IMR-90 (cell line): ENCODE data around the gene GALNT16. TPM values are rescaled to one million over a fixed set of nuclear protein-coding genes. Genes with fewer than 3 reads are reported as not detected.

Source experiments
- ATAC-seq: fragments of 200-7000 bp; cut with Tn5 transposase; 2 replicates; pipeline ENCODE4 v1.9.1; 2020; ENCODE audit warnings: low read depth, mild to moderate bottlenecking, moderate library complexity
- BruUV-seq: library from RNA; stranded (reverse); fragments of 400-500 nt; replicated peaks from 2 replicates; lab custom pipeline; 2021; lab: Mats Ljungman, UMichigan
- CTCF ChIA-PET: fragments of 300-600 bp; formaldehyde crosslinking; extraction: SDS; loops from one replicate; lab custom pipeline; 2021; ENCODE audit warnings: antibody characterized with exemption; lab: Yijun Ruan, JAX
- POLR2A ChIA-PET: fragments of 300-600 bp; sonication (Branson Sonifier 250); formaldehyde crosslinking; loops from one replicate; lab custom pipeline; 2022; ENCODE audit warnings: antibody characterized with exemption; ENCODE audit not compliant: unreplicated experiment; lab: Charles Lee
- DNase-seq: peaks from one replicate; pipeline ENCODE4 v3.0.0; 2013
- H2AFZ ChIP-seq: replicated peaks from 2 replicates; pipeline ENCODE3; 2013; ENCODE audit warnings: low read length, mild to moderate bottlenecking; ENCODE audit not compliant: poor library complexity
- H2AK5ac ChIP-seq: 2 replicates; pipeline ENCODE4 v1.6.1; 2013; ENCODE audit warnings: low read depth, low read length, inconsistent platforms
- H2AK9ac ChIP-seq: replicated peaks from 2 replicates; pipeline ENCODE3; 2013; ENCODE audit warnings: mild to moderate bottlenecking, low read depth, low read length, moderate library complexity; ENCODE audit not compliant: poor library complexity
- H2BK120ac ChIP-seq: 2 replicates; pipeline ENCODE4 v1.6.1; 2013; ENCODE audit warnings: low read depth, low read length, inconsistent platforms
- H2BK15ac ChIP-seq: 3 replicates; pipeline ENCODE4 v1.6.1; 2013; ENCODE audit warnings: low read depth, low read length, inconsistent platforms
- H2BK20ac ChIP-seq: 2 replicates; pipeline ENCODE4 v1.6.1; 2013; ENCODE audit warnings: low read depth, mild to moderate bottlenecking, inconsistent platforms, low read length, moderate library complexity
- H2BK5ac ChIP-seq: 2 replicates; pipeline ENCODE4 v1.6.1; 2013; ENCODE audit warnings: mild to moderate bottlenecking, low read depth, low read length, inconsistent platforms; ENCODE audit not compliant: poor library complexity, severe bottlenecking
- H3K14ac ChIP-seq: replicated peaks from 2 replicates; pipeline ENCODE4 v1.6.1; 2013; ENCODE audit warnings: low read depth, low read length, inconsistent platforms
- H3K18ac ChIP-seq: 2 replicates; pipeline ENCODE4 v1.6.1; 2013; ENCODE audit warnings: low read depth, low read length, control low read depth
- H3K23ac ChIP-seq: 2 replicates; pipeline ENCODE4 v1.6.1; 2013; ENCODE audit warnings: low read depth, low read length, inconsistent platforms
- H3K27ac ChIP-seq: 2 replicates; pipeline ENCODE4 v1.5.1; 2013; ENCODE audit warnings: mild to moderate bottlenecking, control low read depth, low read length; ENCODE audit not compliant: insufficient read depth
- H3K27me3 ChIP-seq: 2 replicates; pipeline ENCODE4 v1.6.1; 2013; ENCODE audit warnings: low read length; ENCODE audit not compliant: control insufficient read depth, insufficient read depth
- H3K36me3 ChIP-seq: 2 replicates; pipeline ENCODE4 v1.6.1; 2013; ENCODE audit warnings: low read length, mixed read lengths; ENCODE audit not compliant: control insufficient read depth, insufficient read depth
- H3K4ac ChIP-seq: 2 replicates; pipeline ENCODE4 v1.6.1; 2013; ENCODE audit warnings: low read depth, low read length, inconsistent platforms
- H3K4me1 ChIP-seq: 2 replicates; pipeline ENCODE4 v1.6.1; 2013; ENCODE audit warnings: low read length, mixed read lengths; ENCODE audit not compliant: control insufficient read depth, insufficient read depth
- H3K4me2 ChIP-seq: 2 replicates; pipeline ENCODE4 v1.6.1; 2013; ENCODE audit warnings: low read depth, mild to moderate bottlenecking, control low read depth, low read length, moderate library complexity
- H3K4me3 ChIP-seq: 2 replicates; pipeline ENCODE4 v1.5.1; 2013; ENCODE audit warnings: low read depth, mild to moderate bottlenecking, control low read depth, low read length, moderate library complexity; ENCODE audit not compliant: insufficient read depth
- H3K56ac ChIP-seq: 2 replicates; pipeline ENCODE4 v1.6.1; 2013; ENCODE audit warnings: low read length, inconsistent platforms; ENCODE audit not compliant: insufficient read depth; ENCODE audit errors: extremely low read depth
- H3K79me1 ChIP-seq, 2 experiments: 2 replicates each; pipeline ENCODE4 v1.6.1; 2013; ENCODE audit warnings: low read length in 2 of 2, inconsistent platforms in 1 of 2, low read depth in 1 of 2
- H3K9ac ChIP-seq: 2 replicates; pipeline ENCODE4 v1.6.1; 2013; ENCODE audit warnings: low read depth, low read length, control low read depth
- H3K9me1 ChIP-seq: 2 replicates; pipeline ENCODE4 v1.6.1; 2013; ENCODE audit warnings: low read length, inconsistent platforms; ENCODE audit not compliant: insufficient read depth
- H3K9me3 ChIP-seq: 2 replicates; pipeline ENCODE4 v1.6.1; 2013; ENCODE audit warnings: low read length; ENCODE audit not compliant: control insufficient read depth, insufficient read depth
- H4K20me1 ChIP-seq: 2 replicates; pipeline ENCODE4 v1.6.1; 2013; ENCODE audit warnings: low read length, inconsistent platforms; ENCODE audit not compliant: insufficient read depth
- H4K5ac ChIP-seq: 2 replicates; pipeline ENCODE4 v1.6.1; 2013; ENCODE audit warnings: mild to moderate bottlenecking, low read depth, low read length, control low read depth
- H4K8ac ChIP-seq, 2 experiments: 2 replicates each; pipeline ENCODE4 v1.6.1; 2013; ENCODE audit warnings: low read depth in 2 of 2, low read length in 2 of 2, control low read depth in 1 of 2, inconsistent platforms in 1 of 2
- H4K91ac ChIP-seq: 2 replicates; pipeline ENCODE4 v1.6.1; 2013; ENCODE audit warnings: low read depth, low read length, inconsistent platforms; ENCODE audit not compliant: insufficient read depth
- BHLHE40 ChIP-seq: fragments of 150-350 bp; IDR thresholded peaks from 2 replicates; pipeline ENCODE4 v1.6.1; 2016; ENCODE audit warnings: mild to moderate bottlenecking, low read depth, low read length
- CEBPB ChIP-seq: IDR thresholded peaks from 2 replicates; pipeline ENCODE4 v1.6.1; 2012; ENCODE audit warnings: low read depth, low read length, improper control_type of control experiment
- CHD1 ChIP-seq: IDR thresholded peaks from 2 replicates; pipeline ENCODE4 v1.6.1; 2012; ENCODE audit warnings: low read depth, low read length, improper control_type of control experiment
- FOS ChIP-seq: fragments of 150-350 bp; IDR thresholded peaks from 2 replicates; pipeline ENCODE4 v1.6.1; 2016; ENCODE audit warnings: low read depth, low read length
- MAZ ChIP-seq: IDR thresholded peaks from 2 replicates; pipeline ENCODE4 v1.6.1; 2012; ENCODE audit warnings: low read depth, mild to moderate bottlenecking, low read length, improper control_type of control experiment, moderate library complexity, borderline replicate concordance
- MXI1 ChIP-seq: IDR thresholded peaks from 2 replicates; pipeline ENCODE4 v1.6.1; 2012; ENCODE audit warnings: low read depth, mild to moderate bottlenecking, low read length, moderate library complexity, borderline replicate concordance
- NFE2L2 ChIP-seq: fragments of 150-350 bp; IDR thresholded peaks from 2 replicates; pipeline ENCODE4 v1.6.1; 2016; ENCODE audit warnings: low read depth, mild to moderate bottlenecking, low read length
- POLR2A ChIP-seq: IDR thresholded peaks from 2 replicates; pipeline ENCODE4 v1.6.1; 2012; ENCODE audit warnings: mild to moderate bottlenecking, low read depth, low read length
- RAD21 ChIP-seq: IDR thresholded peaks from 2 replicates; pipeline ENCODE4 v1.6.1; 2012; ENCODE audit warnings: low read length, improper control_type of control experiment
- RCOR1 ChIP-seq: IDR thresholded peaks from 2 replicates; pipeline ENCODE4 v1.6.1; 2012; ENCODE audit warnings: mild to moderate bottlenecking, low read length, improper control_type of control experiment; ENCODE audit not compliant: insufficient replicate concordance
- RFX5 ChIP-seq: IDR thresholded peaks from 2 replicates; pipeline ENCODE4 v1.8.0; 2012; ENCODE audit warnings: low read depth, mild to moderate bottlenecking, low read length, moderate library complexity
- SMC3 ChIP-seq: fragments of 150-350 bp; IDR thresholded peaks from 2 replicates; pipeline ENCODE4 v1.6.1; 2016; ENCODE audit warnings: low read depth, mild to moderate bottlenecking, antibody characterized with exemption, low read length, moderate library complexity
- WGBS, 2 experiments: methylation state at CpG; one replicate each; pipeline versions ENCODE4 v1.1.5 to v1.1.7; 2013; ENCODE audit warnings: missing lambda C conversion rate in 2 of 2; ENCODE audit not compliant: insufficient read length in 1 of 2; ENCODE audit errors: extremely low coverage in 2 of 2; 5-methylcytosine and 5-hydroxymethylcytosine counted together
- dilution Hi-C: fragments of 300-500 bp; cut with HindIII; formaldehyde crosslinking; loops from one replicate; pipeline ENCODE4 v1.14.3; 2018; ENCODE audit warnings: low sequenced_read_pairs; ENCODE audit not compliant: unreplicated experiment
- in situ Hi-C: fragments of 300-500 bp; cut with MboI; formaldehyde crosslinking; loops from 3 replicates; pipeline ENCODE4 v1.14.3; 2019; ENCODE audit warnings: low sequenced_read_pairs, inconsistent platforms, mixed read lengths
- intact Hi-C: fragments of 100-400 bp; cut with micrococcal nuclease; formaldehyde crosslinking; loops from 2 replicates; pipeline ENCODE4 v1.10.0; 2022
- polyA plus RNA-seq, 3 experiments: library from polyadenylated mRNA; depleted of rRNA; stranded (reverse); fragments of >200 nt; gene quantifications; 2 replicates each; pipeline ENCODE4 v1.2.3, GENCODE V29; 2012; ENCODE audit warnings: low replicate concordance in 1 of 3
- total RNA-seq: library from RNA; depleted of rRNA; stranded (reverse); fragments of >200 nt; gene quantifications from 2 replicates; pipeline ENCODE4 v1.2.3, GENCODE V29; 2012
- TF ChIP-seq, protein P1 (sequence below): fragments of 150-350 bp; IDR thresholded peaks from 2 replicates; pipeline ENCODE4 v1.6.1; 2017; ENCODE audit warnings: mild to moderate bottlenecking, antibody characterized with exemption, low read length, low read depth
- TF ChIP-seq, protein P2 (sequence below): fragments of 150-350 bp; IDR thresholded peaks from 2 replicates; pipeline ENCODE4 v1.6.1; 2016; ENCODE audit warnings: low read depth, mild to moderate bottlenecking, low read length, moderate library complexity, borderline replicate concordance
- TF ChIP-seq, protein P3 (sequence below): conservative IDR thresholded peaks from 2 replicates; pipeline ENCODE4 v1.5.1; 2012; ENCODE audit warnings: mild to moderate bottlenecking, low read depth, low read length, improper control_type of control experiment

Gene GALNT16
- total and polyA plus RNA-seq, 2 of the 4 experiments (the other 2 are of a cell fraction) = 0.36 to 1.5 TPM

DNA sequence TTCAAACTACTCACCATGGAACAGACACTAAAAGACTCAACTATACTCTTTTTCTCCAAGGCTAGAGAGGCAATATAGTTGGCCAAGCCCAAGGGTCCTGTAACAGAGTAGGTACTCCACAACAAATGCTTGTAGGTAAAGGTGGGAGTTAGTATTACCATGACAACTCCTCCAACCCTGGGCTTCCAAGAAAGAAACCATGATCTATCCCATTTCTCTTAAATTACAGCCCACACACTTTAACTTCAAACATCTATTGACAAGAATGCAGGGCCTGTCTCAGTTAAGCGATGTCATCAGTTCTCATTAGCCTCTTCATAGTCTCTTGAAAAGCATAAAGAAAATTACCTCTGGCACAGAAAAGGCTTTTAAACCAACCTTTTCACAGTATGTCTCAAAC is 113.1 kb downstream of the GALNT16 start:
- H3K4me3 ChIP-seq = no peak overlapping the region

More for the DNA sequence above, 113.1 kb downstream of the GALNT16 start:
- H3K56ac ChIP-seq = no peak overlapping the region
- H3K14ac ChIP-seq = no peak overlapping the region
- no peaks in the 10 kb centered on the region for H3K9me3 ChIP-seq
- TF ChIP-seq RAD21 = no peak
- no peak for TF ChIP-seq MAZ
- no peak for TF ChIP-seq MXI1
- TF ChIP-seq, protein P1, sequence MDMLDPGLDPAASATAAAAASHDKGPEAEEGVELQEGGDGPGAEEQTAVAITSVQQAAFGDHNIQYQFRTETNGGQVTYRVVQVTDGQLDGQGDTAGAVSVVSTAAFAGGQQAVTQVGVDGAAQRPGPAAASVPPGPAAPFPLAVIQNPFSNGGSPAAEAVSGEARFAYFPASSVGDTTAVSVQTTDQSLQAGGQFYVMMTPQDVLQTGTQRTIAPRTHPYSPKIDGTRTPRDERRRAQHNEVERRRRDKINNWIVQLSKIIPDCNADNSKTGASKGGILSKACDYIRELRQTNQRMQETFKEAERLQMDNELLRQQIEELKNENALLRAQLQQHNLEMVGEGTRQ = no peak
- no peak for TF ChIP-seq NFE2L2
- no peak for TF ChIP-seq FOS
- no peak for TF ChIP-seq RFX5
- no peak for TF ChIP-seq CEBPB
- no peak for TF ChIP-seq RCOR1
- TF ChIP-seq SMC3 = no peak
- TF ChIP-seq BHLHE40 = no peak
- TF ChIP-seq, protein P2, sequence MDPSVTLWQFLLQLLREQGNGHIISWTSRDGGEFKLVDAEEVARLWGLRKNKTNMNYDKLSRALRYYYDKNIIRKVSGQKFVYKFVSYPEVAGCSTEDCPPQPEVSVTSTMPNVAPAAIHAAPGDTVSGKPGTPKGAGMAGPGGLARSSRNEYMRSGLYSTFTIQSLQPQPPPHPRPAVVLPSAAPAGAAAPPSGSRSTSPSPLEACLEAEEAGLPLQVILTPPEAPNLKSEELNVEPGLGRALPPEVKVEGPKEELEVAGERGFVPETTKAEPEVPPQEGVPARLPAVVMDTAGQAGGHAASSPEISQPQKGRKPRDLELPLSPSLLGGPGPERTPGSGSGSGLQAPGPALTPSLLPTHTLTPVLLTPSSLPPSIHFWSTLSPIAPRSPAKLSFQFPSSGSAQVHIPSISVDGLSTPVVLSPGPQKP = no peak
- TF ChIP-seq, protein P3, sequence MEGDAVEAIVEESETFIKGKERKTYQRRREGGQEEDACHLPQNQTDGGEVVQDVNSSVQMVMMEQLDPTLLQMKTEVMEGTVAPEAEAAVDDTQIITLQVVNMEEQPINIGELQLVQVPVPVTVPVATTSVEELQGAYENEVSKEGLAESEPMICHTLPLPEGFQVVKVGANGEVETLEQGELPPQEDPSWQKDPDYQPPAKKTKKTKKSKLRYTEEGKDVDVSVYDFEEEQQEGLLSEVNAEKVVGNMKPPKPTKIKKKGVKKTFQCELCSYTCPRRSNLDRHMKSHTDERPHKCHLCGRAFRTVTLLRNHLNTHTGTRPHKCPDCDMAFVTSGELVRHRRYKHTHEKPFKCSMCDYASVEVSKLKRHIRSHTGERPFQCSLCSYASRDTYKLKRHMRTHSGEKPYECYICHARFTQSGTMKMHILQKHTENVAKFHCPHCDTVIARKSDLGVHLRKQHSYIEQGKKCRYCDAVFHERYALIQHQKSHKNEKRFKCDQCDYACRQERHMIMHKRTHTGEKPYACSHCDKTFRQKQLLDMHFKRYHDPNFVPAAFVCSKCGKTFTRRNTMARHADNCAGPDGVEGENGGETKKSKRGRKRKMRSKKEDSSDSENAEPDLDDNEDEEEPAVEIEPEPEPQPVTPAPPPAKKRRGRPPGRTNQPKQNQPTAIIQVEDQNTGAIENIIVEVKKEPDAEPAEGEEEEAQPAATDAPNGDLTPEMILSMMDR = no peak
- no peak for TF ChIP-seq POLR2A
- no peak for TF ChIP-seq CHD1
- no CpG with 5 or more reads among the region's 1 CpG for WGBS, 2 experiments
- ATAC-seq = no peak
- BruUV-seq = no TSS peak
- H4K91ac ChIP-seq = no peak overlapping the region
- no peak for DNase-seq
- H2BK20ac ChIP-seq = no peak overlapping the region
- no peaks in the 10 kb centered on the region for H3K27me3 ChIP-seq
- H3K9me1 ChIP-seq = no peaks in the 10 kb centered on the region
- H2BK120ac ChIP-seq = no peak overlapping the region
- ChIA-PET POLR2A (no interaction called here), CTCF (no interaction called here)
- H4K8ac ChIP-seq = no peak overlapping the region
- H2AFZ ChIP-seq = no peak overlapping the region
- no peak overlapping the region for H3K4ac ChIP-seq
- H2BK5ac ChIP-seq = no peak overlapping the region
- intact Hi-C loops (no loop called here), in situ Hi-C loops (no loop called here), dilution Hi-C loops (no loop called here)
- no peak overlapping the region for H3K23ac ChIP-seq
- H2AK9ac ChIP-seq = no peak overlapping the region
- H2BK15ac ChIP-seq = no peak overlapping the region
- peaks cover 0 to 9% of the 10 kb centered on the region in 2 experiments; a peak in 3 of 4 replicates for H3K79me1 ChIP-seq
- no peak overlapping the region for H3K27ac ChIP-seq
- H2AK5ac ChIP-seq = no peak overlapping the region
- no peak overlapping the region for H3K18ac ChIP-seq
- H3K36me3 ChIP-seq = peaks cover 12% of the 10 kb centered on the region
- H3K9ac ChIP-seq = no peak overlapping the region
- no peaks in the 10 kb centered on the region for H3K4me1 ChIP-seq
- no peak overlapping the region for H4K5ac ChIP-seq
- H3K4me2 ChIP-seq = no peak overlapping the region
- H4K20me1 ChIP-seq = peaks cover 6% of the 10 kb centered on the region; the same call in 1 of the 2 replicates
